Vagina (tissue), 2 donors: ENCODE measurements around the gene PRKCG. TPM values are rescaled to one million over a fixed set of nuclear protein-coding genes. Genes with fewer than 3 reads are reported as not detected.

Experiments used
- DNase-seq, 2 donors: peaks; one replicate each; pipeline ENCODE4 v3.0.0-alpha.2; 2017; ENCODE audit errors: extremely low spot score in 2 of 2
- H3K27ac ChIP-seq: fragments of 200-600 bp; sonication (generic); one replicate; pipeline ENCODE4 v1.5.1; 2019
- H3K27me3 ChIP-seq: fragments of 200-600 bp; sonication (generic); one replicate; pipeline ENCODE4 v1.5.1; 2019
- H3K36me3 ChIP-seq, 2 donors: fragments of 200-600 bp; sonication (generic); one replicate each; pipeline ENCODE4 v1.5.1; 2017 to 2019
- H3K4me1 ChIP-seq: fragments of 200-600 bp; sonication (generic); one replicate; pipeline ENCODE4 v1.5.1; 2019
- H3K4me3 ChIP-seq, 2 donors: fragments of 200-600 bp; sonication (generic); 1 replicate in 1 of 2; 2 replicates in 1 of 2; pipeline ENCODE4 v1.5.1; 2016 to 2019
- H3K9me3 ChIP-seq: fragments of 200-600 bp; sonication (generic); one replicate; pipeline ENCODE4 v1.5.1; 2019
- CTCF ChIP-seq, 3 experiments: fragments of 450-650 bp in 2 of 3; fragments of 200-600 bp in 1 of 3; sonication (generic) in 1 of 3; IDR thresholded peaks; one replicate each; pipeline ENCODE4 v1.5.1; 2017 to 2019; ENCODE audit warnings: antibody characterized with exemption in 3 of 3, mild to moderate bottlenecking in 2 of 3, moderate library complexity in 2 of 3
- POLR2A ChIP-seq, 2 donors: fragments of 450-650 bp; IDR thresholded peaks; one replicate each; pipeline ENCODE4 v1.6.1; 2017; ENCODE audit warnings: antibody characterized with exemption in 2 of 2, mild to moderate bottlenecking in 2 of 2, moderate library complexity in 2 of 2
- POLR2AphosphoS5 ChIP-seq, 2 donors: sonication (generic); formaldehyde crosslinking; IDR thresholded peaks; one replicate each; pipeline ENCODE4 v1.9.0; 2017; ENCODE audit warnings: antibody characterized with exemption in 2 of 2, mild to moderate bottlenecking in 2 of 2, low read depth in 1 of 2; ENCODE audit not compliant: insufficient read depth in 1 of 2
- intact Hi-C: fragments of 100-400 bp; cut with DNase I; formaldehyde crosslinking; loops from one replicate; pipeline ENCODE4 v1.15.1; 2023
- total RNA-seq: library from RNA; depleted of rRNA; stranded (reverse); fragments of >200 nt; gene quantifications from one replicate; pipeline ENCODE4 v1.2.3, GENCODE V29; 2016

PRKCG gene
- total RNA-seq, 1 donor from 2014 or later: not detected

GRCh38 chr19:53849237-53849676, 32.7 kb upstream of the PRKCG start:
- no peaks in the 10 kb centered on the region for H3K27me3 ChIP-seq

GRCh38 chr19:53853707-53854106, 28.3 kb upstream of the PRKCG start:
- Histone ChIP-seq H3K4me1 (no peaks in the 10 kb centered on the region), H3K4me3 (no peak overlapping the region), H3K9me3 (no peaks in the 10 kb centered on the region), H3K27ac (no peak overlapping the region), H3K36me3 (no peaks in the 10 kb centered on the region), H3K27me3 (no peaks in the 10 kb centered on the region)
- DNase-seq: no peak
- TF ChIP-seq POLR2AphosphoS5 (IDR thresholded peaks at IDR 0.05; ENCODE audit: insufficient read depth in 1 of 2, low read depth in 1 of 2): no peak
- no peak for TF ChIP-seq POLR2A (IDR thresholded peaks at IDR 0.05)
- no peak for TF ChIP-seq CTCF (IDR thresholded peaks at IDR 0.05)
- intact Hi-C loops: loop anchor here (5.0 kb wide), 1 partner anchor 169 kb away; no protein-coding TSS in a partner anchor

More at GRCh38 chr19:53849237-53849676, 32.7 kb upstream of the PRKCG start:
- H3K9me3 ChIP-seq: no peaks in the 10 kb centered on the region
- intact Hi-C loops: no loop called here
- no peak overlapping the region for H3K4me3 ChIP-seq
- H3K27ac ChIP-seq: no peak overlapping the region
- TF ChIP-seq POLR2AphosphoS5 (IDR thresholded peaks at IDR 0.05; ENCODE audit: insufficient read depth in 1 of 2, low read depth in 1 of 2): peak in 1 of 2 donors; percentile 69
- TF ChIP-seq POLR2A (IDR thresholded peaks at IDR 0.05): no peak
- H3K4me1 ChIP-seq: no peaks in the 10 kb centered on the region
- H3K36me3 ChIP-seq: no peaks in the 10 kb centered on the region
- no peak for DNase-seq

- no peak for DNase-seq
- H3K27me3 ChIP-seq: no peaks in the 10 kb centered on the region
- H3K4me3 ChIP-seq: no peak overlapping the region
- H3K9me3 ChIP-seq: no peaks in the 10 kb centered on the region
- peaks cover 33% of the 10 kb centered on the region for H3K4me1 ChIP-seq
- H3K36me3 ChIP-seq: no peaks in the 10 kb centered on the region
- TF ChIP-seq POLR2AphosphoS5 (IDR thresholded peaks at IDR 0.05; ENCODE audit: insufficient read depth in 1 of 2, low read depth in 1 of 2) (no peak), POLR2A (IDR thresholded peaks at IDR 0.05) (no peak)
- intact Hi-C loops: no loop called here
- no peak overlapping the region for H3K27ac ChIP-seq
These were observed 17.6 kb upstream of the PRKCG start for GRCh38 chr19:53864308-53864836.

- no peak for DNase-seq
- intact Hi-C loops: no loop called here
- H3K4me3 ChIP-seq: peak overlapping the region; percentile 66 to 96
- H3K4me1 ChIP-seq: peaks cover 44% of the 10 kb centered on the region
- H3K27me3 ChIP-seq: no peaks in the 10 kb centered on the region
- peak overlapping the region; percentile 95 for H3K27ac ChIP-seq
- no peaks in the 10 kb centered on the region for H3K9me3 ChIP-seq
- no peak for TF ChIP-seq POLR2AphosphoS5 (IDR thresholded peaks at IDR 0.05; ENCODE audit: insufficient read depth in 1 of 2, low read depth in 1 of 2)
- no peak for TF ChIP-seq CTCF (IDR thresholded peaks at IDR 0.05)
- no peak for TF ChIP-seq POLR2A (IDR thresholded peaks at IDR 0.05)
- no peaks in the 10 kb centered on the region for H3K36me3 ChIP-seq
These were observed 16.5 kb upstream of the PRKCG start for GRCh38 chr19:53865523-53865917.

GRCh38 chr19:53865918-53866864, 15.8 kb upstream of the PRKCG start:
- peak in 1 of 2 donors; percentile 91 for DNase-seq
- intact Hi-C loops: no loop called here
- no peaks in the 10 kb centered on the region for H3K36me3 ChIP-seq
- peak overlapping the region; percentile 66 to 96 for H3K4me3 ChIP-seq
- TF ChIP-seq POLR2AphosphoS5 (IDR thresholded peaks at IDR 0.05; ENCODE audit: insufficient read depth in 1 of 2, low read depth in 1 of 2): peak in 1 of 2 donors; percentile 44
- TF ChIP-seq CTCF (IDR thresholded peaks at IDR 0.05): no peak
- peak in 1 of 2 donors; percentile 17 for TF ChIP-seq POLR2A (IDR thresholded peaks at IDR 0.05)
- H3K9me3 ChIP-seq: no peaks in the 10 kb centered on the region
- peak overlapping the region; percentile 95 for H3K27ac ChIP-seq
- H3K27me3 ChIP-seq: no peaks in the 10 kb centered on the region
- H3K4me1 ChIP-seq: peaks cover 51% of the 10 kb centered on the region
